Measurements from ENCODE around the gene DGKG. TPM values are rescaled to one million over a fixed set of nuclear protein-coding genes. Genes with fewer than 3 reads are reported as not detected.

DGKG gene
- total RNA-seq, 2 donors from 2014 or later: 0.17 to 0.64 TPM

GRCh38 chr3:186275436-186275835 lies 86.6 kb downstream of the DGKG start:
- intact Hi-C loops (cut with DNase I): no loop called here
- H3K9me3 ChIP-seq: no peaks in the 10 kb centered on the region
- H3K27ac ChIP-seq: no peak overlapping the region
- no peak overlapping the region for H3K4me3 ChIP-seq
- H3K4me1 ChIP-seq: no peaks in the 10 kb centered on the region
- no peak overlapping the region for H3K9ac ChIP-seq (ENCODE audit: low read depth in 2 of 2, low read length in 2 of 2)
- H3K27me3 ChIP-seq: no peaks in the 10 kb centered on the region
- DNase-seq: no peak
- TF ChIP-seq, protein P1, sequence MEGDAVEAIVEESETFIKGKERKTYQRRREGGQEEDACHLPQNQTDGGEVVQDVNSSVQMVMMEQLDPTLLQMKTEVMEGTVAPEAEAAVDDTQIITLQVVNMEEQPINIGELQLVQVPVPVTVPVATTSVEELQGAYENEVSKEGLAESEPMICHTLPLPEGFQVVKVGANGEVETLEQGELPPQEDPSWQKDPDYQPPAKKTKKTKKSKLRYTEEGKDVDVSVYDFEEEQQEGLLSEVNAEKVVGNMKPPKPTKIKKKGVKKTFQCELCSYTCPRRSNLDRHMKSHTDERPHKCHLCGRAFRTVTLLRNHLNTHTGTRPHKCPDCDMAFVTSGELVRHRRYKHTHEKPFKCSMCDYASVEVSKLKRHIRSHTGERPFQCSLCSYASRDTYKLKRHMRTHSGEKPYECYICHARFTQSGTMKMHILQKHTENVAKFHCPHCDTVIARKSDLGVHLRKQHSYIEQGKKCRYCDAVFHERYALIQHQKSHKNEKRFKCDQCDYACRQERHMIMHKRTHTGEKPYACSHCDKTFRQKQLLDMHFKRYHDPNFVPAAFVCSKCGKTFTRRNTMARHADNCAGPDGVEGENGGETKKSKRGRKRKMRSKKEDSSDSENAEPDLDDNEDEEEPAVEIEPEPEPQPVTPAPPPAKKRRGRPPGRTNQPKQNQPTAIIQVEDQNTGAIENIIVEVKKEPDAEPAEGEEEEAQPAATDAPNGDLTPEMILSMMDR (IDR thresholded peaks at IDR 0.05): no peak
- no peaks in the 10 kb centered on the region for H3K36me3 ChIP-seq

- no peaks in the 10 kb centered on the region for H3K4me1 ChIP-seq
- no peak for DNase-seq
- TF ChIP-seq, protein P1 (IDR thresholded peaks at IDR 0.05): no peak
- intact Hi-C loops (cut with DNase I): no loop called here
- H3K4me3 ChIP-seq: no peak overlapping the region
- no peak overlapping the region for H3K9ac ChIP-seq (ENCODE audit: low read depth in 2 of 2, low read length in 2 of 2)
- H3K9me3 ChIP-seq: no peaks in the 10 kb centered on the region
- H3K27me3 ChIP-seq: no peaks in the 10 kb centered on the region
- no peak overlapping the region for H3K27ac ChIP-seq
- H3K36me3 ChIP-seq: no peaks in the 10 kb centered on the region
Observed at GRCh38 chr3:186273586-186273985, 88.4 kb downstream of the DGKG start.

GRCh38 chr3:186270701-186271100 lies 91.3 kb downstream of the DGKG start:
- Histone ChIP-seq H3K4me1 (no peaks in the 10 kb centered on the region), H3K4me3 (no peak overlapping the region), H3K9me3 (no peaks in the 10 kb centered on the region), H3K27ac (no peak overlapping the region), H3K36me3 (no peaks in the 10 kb centered on the region), H3K9ac (ENCODE audit: low read depth in 2 of 2, low read length in 2 of 2) (no peak overlapping the region), H3K27me3 (no peaks in the 10 kb centered on the region)
- TF ChIP-seq, protein P1 (IDR thresholded peaks at IDR 0.05): no peak
- DNase-seq: no peak
- intact Hi-C loops (cut with DNase I): no loop called here

DNA sequence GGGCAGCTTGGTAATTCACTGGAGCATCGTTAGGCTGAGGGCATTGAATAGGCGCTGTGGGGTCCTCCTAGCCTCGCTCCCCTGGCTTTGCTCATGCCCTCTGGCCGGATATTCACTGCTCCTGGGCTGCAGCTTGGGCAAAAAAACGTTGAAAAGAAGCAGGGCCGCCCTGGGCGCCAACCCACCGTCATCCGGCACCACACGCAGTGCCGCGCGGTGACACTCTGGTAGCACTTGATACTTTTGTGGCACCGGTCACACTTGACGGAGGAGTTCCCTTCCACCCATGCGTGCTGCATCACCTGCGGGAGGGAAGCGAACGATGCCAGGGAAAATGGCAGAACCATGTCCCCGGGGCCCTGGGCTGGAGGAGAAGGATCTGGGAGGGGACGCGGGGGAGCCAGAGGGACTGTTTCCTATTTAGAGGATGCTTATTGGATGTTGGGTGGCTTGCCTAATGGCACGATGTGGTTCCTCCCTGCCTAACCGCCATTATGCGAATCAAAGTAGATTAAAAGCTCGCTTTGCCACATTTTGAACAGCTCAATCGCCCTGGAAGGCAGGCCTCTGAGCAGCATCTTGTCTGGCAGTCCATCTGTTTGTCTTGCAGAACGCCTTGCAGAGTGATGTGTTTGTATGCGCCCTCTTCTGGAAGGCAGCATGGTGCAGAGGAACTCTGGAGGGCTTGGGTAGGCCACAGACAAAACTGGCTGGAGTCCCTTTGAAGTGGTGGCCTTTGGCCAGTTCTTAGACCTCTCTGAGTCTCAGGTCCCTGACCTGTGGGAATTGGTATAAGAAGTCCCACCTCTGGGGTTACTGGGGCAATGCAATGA lies 93.2 kb downstream of the DGKG start:
- Histone ChIP-seq H3K36me3 (no peaks in the 10 kb centered on the region), H3K4me1 (no peaks in the 10 kb centered on the region), H3K27me3 (no peaks in the 10 kb centered on the region), H3K9me3 (no peaks in the 10 kb centered on the region), H3K27ac (no peak overlapping the region), H3K4me3 (no peak overlapping the region), H3K9ac (ENCODE audit: low read depth in 2 of 2, low read length in 2 of 2) (no peak overlapping the region)
- intact Hi-C loops (cut with DNase I): no loop called here
- no peak for DNase-seq
- TF ChIP-seq, protein P1 (IDR thresholded peaks at IDR 0.05): no peak

- Histone ChIP-seq H3K27ac (no peak overlapping the region), H3K9me3 (no peaks in the 10 kb centered on the region), H3K4me1 (no peaks in the 10 kb centered on the region), H3K4me3 (no peak overlapping the region), H3K36me3 (no peaks in the 10 kb centered on the region), H3K27me3 (no peaks in the 10 kb centered on the region), H3K9ac (ENCODE audit: low read depth in 2 of 2, low read length in 2 of 2) (no peak overlapping the region)
- intact Hi-C loops (cut with DNase I): no loop called here
- TF ChIP-seq, protein P1 (IDR thresholded peaks at IDR 0.05): no peak
- DNase-seq: no peak
Observed at GRCh38 chr3:186267758-186268157, 94.3 kb downstream of the DGKG start.
